Measurements from ENCODE around the gene ZCWPW1.
"Not testable (repeated sequence)": the region's sequence is repeated elsewhere in the genome, so short reads cannot be mapped to it uniquely, and the experiment has no call there.

- not testable (repeated sequence) for TF ChIP-seq CTCF, POLR2AphosphoS5, EP300, POLR2A (IDR thresholded peaks at IDR 0.05)
Measured at GRCh38 chr7:100352230-100352781, 76.2 kb downstream of the ZCWPW1 start.
